Renal pelvis (tissue), 12 donors: ENCODE results near the gene ST8SIA2. TPM values are rescaled to one million over a fixed set of nuclear protein-coding genes. Genes with fewer than 3 reads are reported as not detected.

Experiments
- DNase-seq: peaks from one replicate; pipeline ENCODE4 v3.0.0-alpha.2; 2013
- long read RNA-seq, 16 experiments: transcript quantifications; one replicate each; lab custom pipeline, GENCODE V29; 2026
- polyA plus RNA-seq, 3 donors: library from polyadenylated mRNA; unstranded; fragments of 120-200 nt; gene quantifications; one replicate each; pipeline ENCODE4 v1.2.1, GENCODE V29; 2013; ENCODE audit not compliant: insufficient read length in 3 of 3

ST8SIA2 gene
- 1 to 10 TPM; 3.9 to 6.0 (median 5.8) TPM for polyA plus RNA-seq
- long read RNA-seq, donor 1, full-length matches to known transcripts, result 2 of 2 reads
- long read RNA-seq, donor 1, partial matches to known transcripts, result 0 of 2 reads
- long read RNA-seq, donor 1, other reads (novel, unspliced or antisense), result 0 of 2 reads
- long read RNA-seq, donor 2, full-length matches to known transcripts, result 2 of 2 reads
- long read RNA-seq, donor 2, partial matches to known transcripts, result 0 of 2 reads
- long read RNA-seq, donor 2, other reads (novel, unspliced or antisense), result 0 of 2 reads
- long read RNA-seq, donor 3, result 0 reads
- long read RNA-seq, donor 4, full-length matches to known transcripts, result 1 of 1 reads
- long read RNA-seq, donor 4, partial matches to known transcripts, result 0 of 1 reads
- long read RNA-seq, donor 4, other reads (novel, unspliced or antisense), result 0 of 1 reads
- long read RNA-seq, donor 5, full-length matches to known transcripts, result 1 of 1 reads
- long read RNA-seq, donor 5, partial matches to known transcripts, result 0 of 1 reads
- long read RNA-seq, donor 5, other reads (novel, unspliced or antisense), result 0 of 1 reads
- long read RNA-seq, donor 6, full-length matches to known transcripts, result 2 of 2 reads
- long read RNA-seq, donor 6, partial matches to known transcripts, result 0 of 2 reads
- long read RNA-seq, donor 6, other reads (novel, unspliced or antisense), result 0 of 2 reads
- long read RNA-seq, donor 7, full-length matches to known transcripts, result 2 of 2 reads
- long read RNA-seq, donor 7, partial matches to known transcripts, result 0 of 2 reads
- long read RNA-seq, donor 7, other reads (novel, unspliced or antisense), result 0 of 2 reads
- long read RNA-seq, donor 8, result 0 reads
- long read RNA-seq, donor 9, full-length matches to known transcripts, result 1 of 1 reads
- long read RNA-seq, donor 9, partial matches to known transcripts, result 0 of 1 reads
- long read RNA-seq, donor 9, other reads (novel, unspliced or antisense), result 0 of 1 reads
- long read RNA-seq, donor 10, full-length matches to known transcripts, result 2 of 2 reads
- long read RNA-seq, donor 10, partial matches to known transcripts, result 0 of 2 reads
- long read RNA-seq, donor 10, other reads (novel, unspliced or antisense), result 0 of 2 reads
- long read RNA-seq, donor 11, result 0 reads
- long read RNA-seq, donor 12, full-length matches to known transcripts, result 1 of 1 reads
- long read RNA-seq, donor 12, partial matches to known transcripts, result 0 of 1 reads
- long read RNA-seq, donor 12, other reads (novel, unspliced or antisense), result 0 of 1 reads
- long read RNA-seq, donor 13, result 0 reads
- long read RNA-seq, donor 14, result 0 reads
- long read RNA-seq, donor 15, result 0 reads
- long read RNA-seq, donor 16, partial matches to known transcripts, result 0 of 1 reads
- long read RNA-seq, donor 16, other reads (novel, unspliced or antisense), result 0 of 1 reads

DNA sequence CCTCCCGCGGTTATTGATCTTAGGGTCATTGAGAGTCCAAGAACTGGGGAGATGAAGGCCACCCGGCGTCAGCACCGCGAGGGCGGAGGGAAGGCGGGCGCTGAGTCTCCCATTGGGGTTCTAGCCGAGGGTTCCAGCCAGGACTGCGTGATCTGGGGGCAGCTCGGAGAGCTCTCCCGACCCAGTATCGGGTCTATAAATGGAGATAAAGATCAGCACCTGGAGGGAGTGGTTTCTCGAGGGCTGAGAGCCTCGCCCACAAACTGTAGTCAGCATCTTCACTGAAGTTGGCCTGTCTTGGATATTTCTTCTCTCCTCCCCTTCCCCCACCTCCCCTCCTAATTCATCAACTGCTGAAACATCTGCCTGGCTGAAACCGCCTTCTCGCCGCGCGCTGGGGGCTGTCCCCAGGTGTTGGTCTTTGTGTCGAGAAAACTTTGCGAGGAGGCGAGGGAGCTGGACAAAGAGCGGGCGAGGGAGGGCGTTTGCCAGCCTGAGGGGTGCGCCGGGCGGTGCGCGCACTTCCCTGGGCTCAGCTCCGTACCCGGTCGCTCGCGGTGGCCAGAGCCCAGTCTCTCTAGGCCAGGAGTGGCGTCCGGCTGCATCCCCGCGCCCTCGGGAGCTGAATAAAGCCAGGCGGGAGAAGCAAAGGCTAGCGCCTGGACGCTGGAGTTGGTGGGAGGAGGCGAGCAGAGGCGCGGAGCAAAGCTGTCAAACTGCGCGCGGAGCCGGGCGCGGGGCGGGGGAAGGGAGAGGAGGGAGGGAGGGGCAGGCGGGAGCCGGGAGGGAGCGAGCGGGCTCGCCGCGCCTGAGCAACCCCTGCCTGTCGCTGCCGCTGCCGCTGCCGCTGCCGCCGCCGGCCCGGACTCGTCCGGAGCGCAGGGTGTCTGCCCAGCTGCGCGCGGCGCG, at the start of gene ST8SIA2:
Gene ST8SIA2 (plus strand): TSS at position 811 of the 909 bp plus-strand sequence. CDS start 184 bp downstream, outside the sequence.
- DNase-seq, result peak; percentile 78

DNA sequence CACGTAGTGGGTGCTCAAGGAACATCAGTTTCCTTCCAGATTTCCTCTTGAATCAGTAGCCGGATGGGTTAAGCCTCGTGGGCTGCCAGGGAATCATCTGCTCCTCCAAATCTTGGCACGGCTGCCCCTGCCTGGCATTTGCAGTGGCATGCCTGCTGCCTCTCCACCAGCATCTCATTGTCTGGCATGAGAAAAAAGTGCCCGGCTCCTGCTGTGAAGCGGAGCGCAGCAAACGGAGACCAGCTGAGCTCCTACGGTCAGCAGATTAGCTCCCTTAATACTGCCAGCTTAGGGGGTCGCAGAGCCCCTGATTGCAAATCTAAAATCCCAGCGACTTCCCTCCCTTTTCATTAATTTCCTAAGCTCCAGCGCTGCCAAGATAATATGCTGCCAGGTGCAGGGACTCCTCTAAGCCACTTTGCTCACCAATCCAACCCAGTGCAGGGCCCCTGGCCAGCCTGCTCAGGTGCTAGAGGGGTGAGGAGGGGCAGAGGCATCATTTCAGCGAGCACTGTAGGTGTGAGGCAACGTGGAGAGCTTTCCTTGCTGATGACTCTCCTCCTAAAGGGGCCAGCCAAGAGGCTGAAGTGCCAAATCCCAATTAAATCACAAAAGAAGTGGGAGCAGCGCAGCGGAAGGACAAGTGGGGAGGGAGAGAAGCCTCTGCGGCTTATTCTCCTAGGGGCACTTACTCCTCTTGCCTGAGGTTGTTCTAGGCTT, 49.6 kb upstream of the ST8SIA2 start:
- DNase-seq, result no peak

- no peak for DNase-seq
Observed at GRCh38 chr15:92346063-92346462, 47.6 kb upstream of the ST8SIA2 start.

DNA sequence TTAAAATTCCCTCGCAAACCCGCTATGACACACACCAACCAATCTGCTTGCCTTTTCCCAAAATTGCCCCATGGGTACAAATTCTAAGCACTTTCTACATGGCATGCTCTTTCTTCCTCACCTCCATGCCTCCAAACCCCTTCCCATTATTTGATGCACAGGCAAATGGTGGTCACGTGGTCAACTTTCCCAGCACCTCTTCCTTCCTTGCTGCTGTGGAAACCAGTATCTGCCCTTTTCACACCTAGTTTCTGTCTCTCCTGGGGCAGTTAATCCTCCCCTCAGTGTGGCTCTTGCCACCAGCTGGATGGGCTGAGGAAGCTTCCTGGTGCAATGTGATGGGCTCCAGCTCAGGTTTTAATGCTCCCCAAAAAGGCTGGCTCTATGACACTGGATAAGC, 38.4 kb upstream of the ST8SIA2 start:
- no peak for DNase-seq

- no peak for DNase-seq
Observed at GRCh38 chr15:92361321-92362000, 32.2 kb upstream of the ST8SIA2 start.

DNA sequence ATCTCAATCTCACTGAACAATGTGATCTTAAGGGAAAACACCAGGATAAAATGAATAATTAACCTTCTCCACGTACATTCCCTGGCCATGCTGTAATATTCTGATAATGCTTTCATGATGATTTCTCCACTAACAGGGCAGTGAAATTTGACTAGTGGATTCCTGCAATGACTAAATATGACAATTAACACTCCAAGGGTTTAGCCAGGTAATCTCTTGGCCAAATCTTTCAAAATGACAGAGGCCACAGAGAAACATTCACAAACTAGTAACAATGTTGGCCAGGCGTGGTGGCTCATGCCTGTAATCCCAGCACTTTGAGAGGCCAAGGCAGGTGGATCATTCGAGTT, 31.7 kb upstream of the ST8SIA2 start:
- no peak for DNase-seq

- no peak for DNase-seq
Observed at GRCh38 chr15:92365084-92365483, 28.6 kb upstream of the ST8SIA2 start.

GRCh38 chr15:92365906-92366305, 27.8 kb upstream of the ST8SIA2 start:
- DNase-seq, result no peak

- no peak for DNase-seq
Observed at GRCh38 chr15:92366381-92366780, 27.3 kb upstream of the ST8SIA2 start.

DNA sequence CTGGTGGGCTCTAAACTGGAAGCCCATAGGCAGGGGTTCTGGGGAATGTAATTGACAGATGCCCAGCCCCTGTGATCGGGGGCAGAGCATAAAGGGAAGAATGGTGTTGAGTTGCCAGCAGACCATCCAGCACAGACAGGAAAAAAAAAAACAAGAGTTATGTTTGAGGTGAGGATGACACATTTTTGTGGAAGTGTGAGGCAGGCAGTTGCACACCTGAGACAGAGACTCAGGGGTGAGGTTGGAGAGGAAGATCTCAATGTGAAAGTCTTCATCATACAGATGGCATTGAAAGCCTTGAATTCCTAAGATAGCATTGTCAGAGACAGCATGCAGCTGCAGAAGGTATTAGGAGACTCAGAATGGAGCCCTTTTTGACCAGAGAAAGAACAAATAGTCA, 18.6 kb upstream of the ST8SIA2 start:
- DNase-seq, result no peak

DNA sequence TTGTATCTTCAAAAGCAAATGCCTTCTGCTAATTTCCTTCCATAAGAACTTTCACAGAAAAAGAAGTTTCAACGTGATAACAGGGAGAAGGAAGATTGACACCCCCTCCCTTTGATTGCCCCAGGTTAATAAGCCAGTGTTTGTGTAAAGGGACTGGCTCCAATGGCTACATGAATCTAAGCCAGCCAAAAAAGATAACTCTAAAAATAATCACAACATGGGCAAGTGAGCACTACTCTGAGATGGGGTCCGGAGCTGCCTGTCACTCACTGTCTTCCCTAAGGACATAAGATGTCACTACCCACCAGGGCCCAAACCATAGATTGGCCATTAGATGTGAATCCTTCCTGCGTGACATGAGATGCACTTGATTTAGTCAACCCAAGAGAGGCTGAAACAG, 17.6 kb upstream of the ST8SIA2 start:
- DNase-seq, result no peak

DNA sequence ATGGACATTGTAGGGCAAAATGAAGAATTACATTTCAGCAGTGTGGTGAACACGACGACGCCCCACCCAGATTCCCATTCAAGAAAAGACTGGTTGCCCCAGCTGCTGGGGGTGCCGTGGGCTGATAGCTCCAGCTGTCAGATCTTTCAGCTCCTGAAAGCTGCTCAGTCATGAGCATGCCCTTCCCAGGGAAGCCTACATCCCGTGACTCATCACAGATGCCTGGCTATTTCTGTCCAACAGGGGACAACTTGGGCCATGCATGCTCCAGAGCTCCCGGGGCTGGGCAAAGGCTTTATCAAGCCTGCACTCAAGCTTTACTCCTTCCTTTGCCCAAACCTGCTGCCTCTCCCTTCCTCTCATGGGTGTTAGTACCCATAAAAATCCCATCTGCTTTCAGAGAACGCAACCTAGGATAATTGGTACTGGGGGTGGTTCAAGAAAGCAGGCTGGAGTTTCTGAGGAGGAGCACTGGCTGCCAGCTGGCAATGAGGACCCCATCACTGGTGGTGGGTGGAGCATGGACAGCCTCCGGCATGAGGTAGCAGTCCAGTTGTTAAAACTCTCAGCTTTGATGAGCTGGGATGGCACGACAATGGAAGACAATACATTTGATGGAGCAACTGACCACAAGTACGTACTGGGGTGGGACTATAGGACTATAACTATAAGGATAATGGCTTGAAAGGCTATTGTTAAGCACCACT, 16.4 kb upstream of the ST8SIA2 start:
- DNase-seq, result no peak

- no peak for DNase-seq
Observed at GRCh38 chr15:92383519-92384324, 10.0 kb upstream of the ST8SIA2 start.

GRCh38 chr15:92384381-92384780, 9.3 kb upstream of the ST8SIA2 start:
- DNase-seq, result no peak

DNA sequence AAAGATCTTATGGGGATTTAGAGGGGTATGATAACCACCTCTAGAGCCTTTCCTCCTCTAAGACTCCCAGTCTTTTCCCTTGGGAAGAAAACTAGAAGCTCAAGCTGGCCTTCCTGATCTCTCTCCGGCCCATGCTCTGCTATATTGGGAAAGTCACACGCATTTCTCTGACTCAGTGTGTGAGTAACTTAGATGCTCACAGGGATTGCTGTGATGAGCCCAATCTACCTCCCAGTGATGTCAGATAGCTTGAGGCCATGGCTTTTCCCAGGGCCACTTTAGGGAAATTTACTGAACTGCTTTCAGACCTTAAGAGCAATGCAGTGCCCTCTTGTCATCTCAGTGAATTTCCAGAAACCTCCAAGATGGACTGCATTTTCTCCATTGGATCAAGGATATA, 8.6 kb upstream of the ST8SIA2 start:
- no peak for DNase-seq

DNA sequence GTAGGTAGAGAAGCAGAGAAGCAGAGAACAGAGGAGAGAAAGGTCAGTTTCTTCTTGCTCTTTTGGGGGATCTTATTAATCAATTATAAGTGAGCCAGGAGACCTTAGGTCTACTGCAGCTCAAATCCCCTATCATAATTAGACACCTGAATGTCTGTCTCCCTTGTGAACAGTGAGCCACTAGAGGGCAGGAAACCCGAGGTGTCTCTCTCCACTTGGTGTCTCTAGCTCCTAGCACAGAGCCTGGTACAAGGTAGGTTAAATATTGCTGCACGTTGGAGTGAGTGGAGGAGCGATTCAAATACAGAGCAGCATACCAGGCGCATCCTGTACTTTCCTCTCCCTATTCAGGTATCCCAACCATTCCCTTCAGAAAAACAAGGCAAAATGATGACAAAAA, 2.0 kb upstream of the ST8SIA2 start:
- no peak for DNase-seq

DNA sequence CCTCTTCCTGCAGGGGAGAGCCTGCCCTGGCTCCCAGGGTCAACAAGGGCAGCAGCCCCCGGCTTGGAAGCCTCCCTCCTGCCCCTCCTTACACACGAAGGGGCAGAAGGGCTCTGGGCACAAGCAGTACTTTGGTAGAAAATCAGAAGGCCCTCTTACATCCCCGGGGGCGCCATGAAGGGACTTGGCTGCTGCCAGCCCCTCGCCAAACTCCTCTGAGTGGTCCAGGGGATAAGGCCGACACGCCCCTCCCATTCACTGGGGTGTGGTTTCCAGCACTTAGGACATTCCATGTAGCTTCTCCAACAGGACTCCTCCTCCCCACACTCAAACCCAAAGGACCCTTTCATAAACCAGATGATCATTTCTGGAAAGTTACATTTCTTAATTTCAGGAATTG, 1.2 kb upstream of the ST8SIA2 start:
- DNase-seq, result no peak

- DNase-seq, result no peak
Observed at GRCh38 chr15:92393980-92394308, 263 bp downstream of the ST8SIA2 start.
